Skeletal muscle tissue (tissue), 4 donors: ENCODE measurements around the gene PET100. TPM values are rescaled to one million over a fixed set of nuclear protein-coding genes. Genes with fewer than 3 reads are reported as not detected.
"Not testable (repeated sequence)": the region's sequence is repeated elsewhere in the genome, so short reads cannot be mapped to it uniquely, and the experiment has no call there.

Experiments used
- H3K27ac ChIP-seq: one replicate; pipeline ENCODE4 v1.7.0; 2013; ENCODE audit warnings: mild to moderate bottlenecking, low read depth, low read length, inconsistent platforms
- H3K27me3 ChIP-seq, 3 donors: one replicate each; pipeline ENCODE4 v1.7.0; 2013; ENCODE audit warnings: low read length in 3 of 3; ENCODE audit not compliant: control insufficient read depth in 3 of 3, insufficient read depth in 3 of 3
- H3K36me3 ChIP-seq, 3 donors: one replicate each; pipeline ENCODE4 v1.7.0; 2013; ENCODE audit warnings: low read length in 3 of 3; ENCODE audit not compliant: control insufficient read depth in 3 of 3, insufficient read depth in 3 of 3
- H3K4me1 ChIP-seq, 3 donors: one replicate each; pipeline ENCODE4 v1.7.0; 2013; ENCODE audit warnings: low read length in 3 of 3, mild to moderate bottlenecking in 3 of 3; ENCODE audit not compliant: control insufficient read depth in 3 of 3, insufficient read depth in 3 of 3
- H3K4me3 ChIP-seq, 3 donors: one replicate each; pipeline ENCODE4 v1.7.0; 2013; ENCODE audit warnings: low read length in 3 of 3
- H3K9ac ChIP-seq, 3 donors: one replicate each; pipeline ENCODE4 v1.7.0; 2013; ENCODE audit warnings: low read length in 3 of 3, mild to moderate bottlenecking in 3 of 3, moderate library complexity in 2 of 3, low read depth in 1 of 3
- H3K9me3 ChIP-seq, 3 donors: one replicate each; pipeline ENCODE4 v1.7.0; 2013; ENCODE audit warnings: low read length in 3 of 3; ENCODE audit not compliant: control insufficient read depth in 3 of 3
- total RNA-seq: library from RNA; depleted of rRNA; stranded (reverse); fragments of >200 nt; gene quantifications from one replicate; pipeline ENCODE4 v1.2.3, GENCODE V29; 2014
- donor health status: Osteomylitis.

PET100 gene
- total RNA-seq, 1 donor from 2014 or later = 44.9 TPM

- H3K27me3 ChIP-seq = peaks cover 15 to 46% (median 38%) of the 10 kb centered on the region in 3 donors
- H3K27ac ChIP-seq = no peak overlapping the region
- peaks cover 0 to 6% (median 2%) of the 10 kb centered on the region in 3 donors for H3K4me1 ChIP-seq
- no peaks in the 10 kb centered on the region for H3K36me3 ChIP-seq
- H3K9me3 ChIP-seq = no peaks in the 10 kb centered on the region
- H3K9ac ChIP-seq = no peak overlapping the region
- H3K4me3 ChIP-seq = no peak overlapping the region
These were observed 11.2 kb downstream of the PET100 start for GRCh38 chr19:7640803-7641202.

GRCh38 chr19:7641290-7642276, 12.0 kb downstream of the PET100 start:
- Histone ChIP-seq H3K4me1 (no peaks in the 10 kb centered on the region), H3K27me3 (peaks cover 10 to 39% (median 31%) of the 10 kb centered on the region in 3 donors), H3K36me3 (no peaks in the 10 kb centered on the region), H3K9ac (no peak overlapping the region), H3K9me3 (no peaks in the 10 kb centered on the region), H3K27ac (no peak overlapping the region), H3K4me3 (no peak overlapping the region)

GRCh38 chr19:7642295-7643030, 12.9 kb downstream of the PET100 start:
- Histone ChIP-seq H3K27me3 (peaks cover 9 to 33% (median 27%) of the 10 kb centered on the region in 3 donors), H3K4me3 (no peak overlapping the region), H3K27ac (no peak overlapping the region)

GRCh38 chr19:7643031-7643415, 13.4 kb downstream of the PET100 start:
- Histone ChIP-seq H3K27ac (no peak overlapping the region), H3K27me3 (peaks cover 8 to 28% (median 21%) of the 10 kb centered on the region in 3 donors), H3K4me1 (no peaks in the 10 kb centered on the region), H3K9ac (no peak overlapping the region), H3K4me3 (no peak overlapping the region), H3K36me3 (no peaks in the 10 kb centered on the region), H3K9me3 (no peaks in the 10 kb centered on the region)

More at GRCh38 chr19:7642295-7643030, 12.9 kb downstream of the PET100 start:
- Histone ChIP-seq H3K9me3 (no peaks in the 10 kb centered on the region), H3K36me3 (no peaks in the 10 kb centered on the region), H3K9ac (no peak overlapping the region), H3K4me1 (no peaks in the 10 kb centered on the region)

GRCh38 chr19:7643629-7644549, 14.3 kb downstream of the PET100 start:
- H3K4me3 ChIP-seq, H3K9ac ChIP-seq, H3K9me3 ChIP-seq, H3K4me1 ChIP-seq, H3K27ac ChIP-seq, H3K36me3 ChIP-seq: not testable (repeated sequence)
- peaks cover 6 to 22% (median 13%) of the 10 kb centered on the region in 3 donors for H3K27me3 ChIP-seq

- Histone ChIP-seq H3K27me3 (peaks cover 6 to 18% (median 10%) of the 10 kb centered on the region in 3 donors), H3K9ac (no peak overlapping the region), H3K36me3 (no peaks in the 10 kb centered on the region)
These were observed 14.9 kb downstream of the PET100 start for GRCh38 chr19:7644550-7644877.

GRCh38 chr19:7645163-7645562, 15.6 kb downstream of the PET100 start:
- H3K4me3 ChIP-seq = no peak overlapping the region
- H3K27me3 ChIP-seq = peaks cover 4 to 11% (median 6%) of the 10 kb centered on the region in 3 donors
- H3K27ac ChIP-seq = no peak overlapping the region
- no peaks in the 10 kb centered on the region for H3K36me3 ChIP-seq
- no peaks in the 10 kb centered on the region for H3K9me3 ChIP-seq
- no peak overlapping the region for H3K9ac ChIP-seq
- H3K4me1 ChIP-seq = no peaks in the 10 kb centered on the region

More at GRCh38 chr19:7644550-7644877, 14.9 kb downstream of the PET100 start:
- Histone ChIP-seq H3K4me1 (no peaks in the 10 kb centered on the region), H3K4me3 (no peak overlapping the region), H3K27ac (no peak overlapping the region), H3K9me3 (no peaks in the 10 kb centered on the region)

- Histone ChIP-seq H3K9ac (no peak overlapping the region), H3K4me1 (no peaks in the 10 kb centered on the region), H3K4me3 (no peak overlapping the region), H3K27me3 (peaks cover 0 to 9% (median 6%) of the 10 kb centered on the region in 3 donors), H3K36me3 (no peaks in the 10 kb centered on the region), H3K27ac (no peak overlapping the region), H3K9me3 (no peaks in the 10 kb centered on the region)
These were observed 16.2 kb downstream of the PET100 start for GRCh38 chr19:7645656-7646425.

GRCh38 chr19:7646426-7646700, 16.8 kb downstream of the PET100 start:
- H3K27me3 ChIP-seq = peaks cover 0 to 9% (median 6%) of the 10 kb centered on the region in 3 donors
- H3K9me3 ChIP-seq = no peaks in the 10 kb centered on the region
- H3K9ac ChIP-seq = no peak overlapping the region
- H3K36me3 ChIP-seq = no peaks in the 10 kb centered on the region
- no peak overlapping the region for H3K4me3 ChIP-seq
- no peaks in the 10 kb centered on the region for H3K4me1 ChIP-seq
- no peak overlapping the region for H3K27ac ChIP-seq
